HT-29 (cell line): ENCODE data around the gene ITGB4. TPM values are rescaled to one million over a fixed set of nuclear protein-coding genes. Genes with fewer than 3 reads are reported as not detected.

Experiments used
- DNase-seq: peaks from one replicate; pipeline ENCODE4 v3.0.0-alpha.2; 2015; ENCODE audit warnings: low spot score
- total RNA-seq: library from RNA; depleted of rRNA; stranded (reverse); fragments of >200 nt; shearing (Covaris generic); gene quantifications from 2 replicates; pipeline ENCODE4 v1.2.3, GENCODE V29; 2014

The ITGB4 gene
- total RNA-seq, 1 experiment from 2014 or later: 281 TPM

- peak; percentile 47 for DNase-seq
Observed at GRCh38 chr17:75769536-75769935, 48.3 kb downstream of the ITGB4 start.

GRCh38 chr17:75771334-75772281 lies 50.3 kb downstream of the ITGB4 start:
- peak; percentile 64 for DNase-seq

- DNase-seq: no peak
Observed at GRCh38 chr17:75773121-75773807, 52.0 kb downstream of the ITGB4 start.

GRCh38 chr17:75773808-75774470 lies 52.7 kb downstream of the ITGB4 start:
- DNase-seq: peak; percentile 25

- no peak for DNase-seq
Observed at GRCh38 chr17:75774471-75774990, 53.3 kb downstream of the ITGB4 start.

- peak; percentile 68 for DNase-seq
Observed at GRCh38 chr17:75774991-75775668, 53.9 kb downstream of the ITGB4 start.

- DNase-seq: peak; percentile 60
Observed at GRCh38 chr17:75776386-75777295, 55.4 kb downstream of the ITGB4 start.

GRCh38 chr17:75777296-75777922 lies 56.1 kb downstream of the ITGB4 start:
- DNase-seq: peak; percentile 24

- DNase-seq: peak; percentile 28
Observed at GRCh38 chr17:75778066-75778860, 57.0 kb downstream of the ITGB4 start.

GRCh38 chr17:75778861-75779249 lies 57.6 kb downstream of the ITGB4 start:
- peak; percentile 61 for DNase-seq

GRCh38 chr17:75779250-75779986 lies 58.2 kb downstream of the ITGB4 start:
- DNase-seq: peak; percentile 99

GRCh38 chr17:75779987-75780889 lies 59.0 kb downstream of the ITGB4 start:
- no peak for DNase-seq

- DNase-seq: peak; percentile 93
Observed at GRCh38 chr17:75783069-75783783, 62.0 kb downstream of the ITGB4 start.

GRCh38 chr17:75783803-75784472 lies 62.7 kb downstream of the ITGB4 start:
- peak; percentile 22 for DNase-seq

GRCh38 chr17:75784473-75785015 lies 63.3 kb downstream of the ITGB4 start, which contains the start of gene UNK:
Gene UNK, plus strand, starts transcription at chr17:75784806. Its CDS starts 75 bp downstream, at chr17:75784881.
- peak; percentile 99 for DNase-seq
